ENCODE results near the gene FOXP1.

Gene FOXP1

DNA sequence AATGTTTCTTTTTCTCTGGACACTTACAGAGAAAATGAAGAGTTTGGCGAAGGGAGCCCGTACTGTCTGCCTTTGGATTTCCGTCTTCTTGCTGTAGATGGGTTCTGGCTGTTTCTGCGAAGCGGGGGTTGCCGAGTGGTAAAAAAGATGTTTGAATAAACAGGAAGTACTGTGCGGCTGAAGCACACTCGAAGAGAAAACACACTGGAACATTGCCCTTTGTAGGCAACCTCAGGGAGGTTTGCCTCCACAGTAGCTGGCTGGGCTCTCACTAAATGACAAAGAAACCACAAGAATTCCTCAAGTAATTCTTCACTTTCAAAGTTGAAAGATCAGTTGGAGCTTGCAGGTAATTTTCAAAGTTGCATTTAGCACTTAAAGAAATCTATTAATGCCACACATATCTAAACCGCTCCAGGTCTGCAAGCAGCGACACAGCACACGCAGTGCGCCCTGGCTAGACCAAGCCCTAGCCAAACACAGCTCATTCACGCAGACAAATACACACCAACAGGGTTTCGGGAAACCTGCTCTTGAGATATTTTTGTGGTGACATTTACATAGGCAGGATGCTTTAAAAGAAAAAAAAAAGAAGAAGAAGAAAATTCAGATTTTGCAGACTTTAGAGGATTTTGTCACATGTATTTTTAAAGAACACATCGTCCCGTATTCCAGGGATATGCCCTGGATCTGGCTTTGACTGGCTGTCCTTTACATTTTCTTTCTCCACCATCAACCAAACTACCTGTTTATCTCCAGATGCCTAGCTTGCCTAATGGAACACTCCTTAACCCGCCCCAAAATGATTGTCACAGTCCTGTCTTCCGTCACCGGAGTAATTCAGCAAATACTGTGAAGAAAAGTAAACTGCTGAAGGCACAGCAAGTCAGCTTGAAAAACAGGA is 452.8 kb downstream of the FOXP1 start:
- DNase-seq (ENCODE audit: extremely low spot score, insufficient read length, low read depth) (no peak), FAIRE-seq (no peak)

DNA sequence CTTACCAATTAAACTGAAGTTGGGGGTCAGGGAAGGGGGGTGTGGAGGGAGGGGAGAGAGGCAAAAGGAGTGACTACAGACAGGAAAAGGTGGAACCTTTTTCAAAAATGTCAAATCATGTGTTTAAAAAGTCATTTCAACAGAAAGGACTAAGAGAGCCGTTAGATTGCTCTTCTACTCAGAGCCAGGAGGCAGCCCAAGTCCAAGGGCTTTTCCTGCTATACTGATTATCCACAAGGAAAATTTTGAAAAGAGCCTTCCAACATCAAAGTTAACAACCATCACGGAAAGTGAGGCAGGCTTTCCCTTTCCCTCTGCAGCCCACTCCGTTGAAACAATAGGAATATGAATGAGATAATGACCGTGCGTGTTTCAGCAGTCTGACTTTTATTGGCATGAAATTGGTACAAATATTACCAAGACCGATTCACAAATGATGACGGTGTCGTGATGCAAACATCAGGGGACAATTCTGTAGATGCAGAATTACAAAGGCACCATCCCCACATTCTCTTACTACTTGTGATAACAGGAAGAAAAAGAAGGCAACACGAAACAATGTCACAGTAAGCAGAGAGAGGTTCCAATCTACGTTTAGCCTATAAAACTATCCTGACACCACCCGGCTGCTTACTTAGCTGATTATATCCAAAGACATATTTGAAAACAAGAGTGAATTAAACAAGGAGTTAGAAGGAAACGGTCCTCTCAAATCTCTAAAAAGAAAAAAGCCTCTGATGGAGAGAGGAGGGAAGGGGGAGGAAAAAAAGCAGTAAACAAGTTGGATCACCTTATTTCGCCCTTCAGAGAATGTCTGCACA is 453.7 kb downstream of the FOXP1 start:
- no peak for DNase-seq (ENCODE audit: extremely low spot score, insufficient read length, low read depth)
- peak; percentile 61 for FAIRE-seq

DNA sequence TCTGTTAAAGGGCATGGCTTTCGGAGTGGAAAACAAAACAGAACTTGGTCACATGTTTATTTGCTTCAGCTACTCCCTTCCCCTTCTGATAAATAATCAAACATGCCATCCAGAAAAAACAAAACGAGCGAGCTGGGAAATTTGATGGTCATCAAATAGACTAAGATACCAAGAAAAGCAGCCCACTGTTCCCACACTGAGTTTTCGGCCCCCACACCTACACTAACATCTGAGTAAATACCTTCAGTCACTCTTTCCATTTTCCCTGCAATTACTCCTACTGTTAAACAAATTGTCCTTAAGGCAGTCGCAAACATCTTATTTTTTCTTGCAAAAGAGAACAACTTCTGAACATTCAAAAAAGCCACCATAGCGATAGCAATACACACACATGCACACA is 454.6 kb downstream of the FOXP1 start:
- DNase-seq (ENCODE audit: extremely low spot score, insufficient read length, low read depth), result no peak
- no peak for FAIRE-seq

DNA sequence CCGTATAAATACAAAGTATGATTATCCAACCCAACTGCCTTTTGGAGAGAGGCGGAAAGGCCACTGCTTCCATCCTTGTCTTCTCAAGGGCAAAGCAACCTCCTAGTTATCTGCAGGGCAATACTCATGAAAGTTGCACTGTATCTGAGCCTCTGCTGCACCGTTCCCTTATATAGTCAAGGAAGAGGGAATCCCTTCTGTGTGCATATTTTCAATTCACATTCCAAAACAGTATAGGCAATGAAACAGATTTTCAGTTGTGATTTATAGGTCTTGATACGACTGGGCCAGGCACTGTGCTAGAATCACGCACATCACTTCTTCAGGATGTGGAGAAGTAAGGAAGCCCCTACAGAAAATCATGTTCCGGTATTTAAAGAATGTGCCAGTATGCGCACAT is 455.7 kb downstream of the FOXP1 start:
- FAIRE-seq (no peak), DNase-seq (ENCODE audit: extremely low spot score, insufficient read length, low read depth) (no peak)

DNA sequence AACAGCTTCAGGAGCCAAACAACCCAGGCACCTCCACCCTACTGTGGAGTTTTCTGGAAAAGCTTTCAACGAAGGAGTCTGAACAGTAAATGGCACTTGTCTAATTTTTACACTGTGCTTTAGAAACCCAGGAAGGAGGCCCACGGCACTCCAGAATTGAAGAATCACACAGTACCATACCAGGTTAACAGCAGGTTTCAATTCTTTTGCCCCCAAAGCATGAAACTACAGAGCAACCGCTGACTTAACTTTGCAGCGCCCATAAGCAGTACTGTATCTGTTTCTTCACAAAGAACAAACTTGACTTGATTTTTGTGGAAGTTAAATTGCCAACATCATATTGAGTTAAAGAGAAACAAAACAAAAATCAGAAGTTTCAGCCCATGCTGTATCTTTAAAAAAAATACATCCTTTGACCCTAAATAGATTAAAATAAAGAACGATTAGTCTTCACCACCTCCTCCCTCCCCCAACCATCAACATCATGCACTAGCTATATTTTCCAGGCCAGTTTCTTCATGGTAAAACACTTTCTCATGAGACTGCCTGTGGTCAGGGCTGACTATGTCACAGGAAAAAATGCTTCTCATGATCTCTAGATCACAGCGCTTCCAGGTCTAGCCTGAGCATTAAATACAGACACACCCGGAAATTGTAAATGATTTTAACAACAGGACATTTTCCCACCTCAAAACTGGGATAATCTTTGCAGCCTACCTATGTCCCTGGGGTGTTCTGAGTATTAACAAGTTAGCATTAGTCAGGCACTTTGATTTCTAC is 456.3 kb downstream of the FOXP1 start:
- DNase-seq (ENCODE audit: extremely low spot score, insufficient read length, low read depth) (no peak), FAIRE-seq (no peak)

DNA sequence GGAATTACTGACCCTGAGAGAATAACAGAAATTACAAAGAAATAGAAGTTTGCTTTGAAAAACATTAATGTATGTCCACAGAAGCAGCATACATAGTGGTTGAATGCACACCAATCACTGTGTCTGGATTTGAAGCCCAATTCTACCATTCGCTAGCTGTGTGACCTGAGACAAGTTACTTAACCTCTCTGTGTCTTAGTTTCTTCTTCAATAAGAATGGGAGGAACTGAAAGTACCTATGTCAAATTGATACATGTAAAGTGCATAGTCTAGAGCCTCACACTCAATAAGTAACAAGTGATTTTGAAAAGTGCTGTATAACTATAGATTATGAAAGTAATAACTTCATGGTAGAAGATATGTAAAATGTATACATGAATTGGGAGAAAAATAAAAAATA is 457.8 kb downstream of the FOXP1 start:
- FAIRE-seq (no peak), DNase-seq (ENCODE audit: extremely low spot score, insufficient read length, low read depth) (no peak)

DNA sequence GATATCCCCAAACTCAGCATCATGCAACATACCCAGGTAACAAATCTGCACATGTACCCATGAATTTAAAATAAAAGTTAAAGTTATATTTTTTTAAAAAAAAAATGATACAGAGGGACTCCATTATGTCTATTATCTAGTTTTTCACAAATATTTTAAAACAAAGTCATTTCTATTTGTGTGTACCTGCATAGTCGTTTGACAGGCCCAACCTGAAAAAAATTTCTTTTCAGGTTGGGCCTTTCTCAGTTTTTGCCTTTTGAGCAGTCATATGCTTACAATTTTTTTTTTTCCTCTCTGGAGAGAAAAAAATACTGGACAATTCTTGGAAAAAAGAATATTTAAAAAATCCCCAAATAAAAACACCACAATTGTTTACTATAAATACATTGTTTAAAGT is 459.5 kb downstream of the FOXP1 start:
- FAIRE-seq (no peak), DNase-seq (ENCODE audit: extremely low spot score, insufficient read length, low read depth) (no peak)

DNA sequence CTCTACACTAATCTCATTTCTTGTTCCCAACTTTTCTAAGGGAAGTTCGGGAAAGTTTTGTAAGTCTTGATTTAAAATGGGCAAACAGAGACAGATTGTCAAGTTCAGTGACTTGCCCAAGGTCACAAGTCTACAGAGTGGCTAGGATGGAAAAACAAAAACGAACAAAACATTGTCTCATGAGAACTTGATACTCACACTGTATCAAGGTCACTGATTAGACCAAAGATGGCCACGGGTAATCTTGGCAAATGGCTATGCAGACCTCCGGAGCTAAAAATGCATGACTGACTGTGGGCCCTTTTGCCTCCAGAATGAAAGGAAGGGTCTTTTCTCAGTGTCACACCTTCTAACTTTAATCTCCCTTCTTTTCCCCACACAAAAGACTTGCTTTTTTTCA is 460.9 kb downstream of the FOXP1 start:
- no peak for FAIRE-seq
- no peak for DNase-seq (ENCODE audit: extremely low spot score, insufficient read length, low read depth)

DNA sequence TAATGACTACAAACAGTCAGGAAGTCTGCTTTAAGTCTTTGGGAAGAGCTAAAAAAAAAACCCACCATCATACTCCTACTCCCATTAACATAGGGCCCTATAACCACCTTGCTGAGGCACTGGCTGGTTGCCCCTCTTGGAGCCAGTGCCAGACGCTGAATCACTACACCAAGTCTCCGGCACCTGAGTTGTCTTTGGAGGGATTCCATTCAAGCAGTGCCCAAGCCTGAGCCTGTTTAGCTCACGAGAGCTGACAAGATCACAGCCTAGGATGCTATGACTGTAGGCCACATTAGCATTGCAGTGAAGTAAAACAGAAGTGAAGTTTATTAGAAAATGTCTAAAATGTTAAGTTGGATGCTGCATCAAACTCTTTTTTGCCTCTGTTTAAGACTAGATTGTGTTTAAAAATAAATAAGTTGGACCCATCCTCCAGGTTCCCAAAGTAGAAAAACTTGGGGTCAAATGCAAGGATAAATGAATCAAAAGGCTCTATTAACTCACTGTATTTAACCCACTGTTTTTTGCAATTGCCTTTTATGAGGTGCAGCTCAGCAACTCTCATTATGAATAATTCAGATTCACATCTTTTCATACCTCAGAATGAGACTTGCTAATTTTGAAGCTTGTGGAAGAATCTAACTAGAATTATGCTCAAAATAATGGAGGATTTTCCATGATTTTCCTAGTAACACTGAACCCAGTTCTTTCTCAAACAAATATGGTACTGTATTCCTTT is 461.9 kb downstream of the FOXP1 start:
- FAIRE-seq, result no peak

DNA sequence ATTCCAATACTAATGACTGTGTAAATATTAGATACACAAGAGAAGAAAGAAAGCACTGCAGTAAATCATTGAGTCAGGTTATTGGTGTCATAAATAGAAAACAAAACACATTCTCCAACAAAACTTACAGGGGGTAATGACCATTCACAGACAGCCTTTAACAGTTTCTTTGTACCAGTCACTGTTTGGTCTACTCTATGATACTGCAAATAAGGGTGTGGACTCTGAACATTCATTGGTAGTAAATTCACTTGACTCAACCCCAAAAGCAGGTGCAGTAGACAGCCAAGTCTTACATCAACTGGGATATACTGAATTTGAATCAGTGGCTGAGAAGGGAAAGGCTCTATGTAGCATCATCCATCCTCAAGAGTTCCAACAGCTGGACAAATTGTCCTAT is 463.5 kb downstream of the FOXP1 start:
- FAIRE-seq (no peak), DNase-seq (ENCODE audit: extremely low spot score, insufficient read length, low read depth) (no peak)

More for the DNA sequence above, 461.9 kb downstream of the FOXP1 start:
- no peak for DNase-seq (ENCODE audit: extremely low spot score, insufficient read length, low read depth)

DNA sequence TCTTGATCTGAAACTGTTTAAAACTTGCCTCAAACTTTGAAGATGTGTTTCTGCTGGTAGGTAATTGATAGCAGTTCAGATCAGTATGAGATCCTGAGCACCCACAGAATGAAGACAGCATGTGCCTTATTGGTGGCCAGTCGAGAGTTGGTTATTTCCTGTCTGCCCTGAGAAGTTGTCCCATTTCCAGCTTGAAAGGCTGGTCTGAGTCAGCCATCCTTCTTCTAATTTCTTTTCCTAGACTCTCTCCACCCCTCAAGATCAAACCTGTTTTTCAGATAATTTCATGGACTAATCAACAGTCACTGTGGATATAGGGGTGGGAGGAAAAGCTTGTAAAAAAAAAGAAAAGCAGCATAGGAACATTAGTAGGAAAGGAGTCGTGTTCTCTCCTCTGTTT is 464.4 kb downstream of the FOXP1 start:
- no peak for FAIRE-seq

DNA sequence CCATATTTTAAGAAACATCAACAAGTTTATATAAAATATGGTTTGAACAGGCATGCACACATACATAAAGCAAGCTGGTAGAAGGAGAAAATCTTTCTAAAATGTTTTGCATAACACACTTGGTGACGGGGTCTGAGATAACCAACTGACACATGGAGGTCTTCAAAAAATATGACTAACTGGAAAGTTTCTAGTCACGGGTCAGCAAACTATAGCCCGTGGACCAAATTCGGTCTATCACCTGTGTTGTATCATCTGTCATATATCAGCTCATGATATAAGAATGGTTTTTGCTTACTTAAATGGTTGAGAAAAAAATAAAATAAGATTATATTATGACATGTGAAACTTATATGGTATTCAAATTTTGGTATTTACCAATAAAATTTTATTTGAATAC is 465.1 kb downstream of the FOXP1 start:
- no peak for FAIRE-seq
- no peak for DNase-seq (ENCODE audit: extremely low spot score, insufficient read length, low read depth)

More for the DNA sequence above, 464.4 kb downstream of the FOXP1 start:
- no peak for DNase-seq (ENCODE audit: extremely low spot score, insufficient read length, low read depth)

DNA sequence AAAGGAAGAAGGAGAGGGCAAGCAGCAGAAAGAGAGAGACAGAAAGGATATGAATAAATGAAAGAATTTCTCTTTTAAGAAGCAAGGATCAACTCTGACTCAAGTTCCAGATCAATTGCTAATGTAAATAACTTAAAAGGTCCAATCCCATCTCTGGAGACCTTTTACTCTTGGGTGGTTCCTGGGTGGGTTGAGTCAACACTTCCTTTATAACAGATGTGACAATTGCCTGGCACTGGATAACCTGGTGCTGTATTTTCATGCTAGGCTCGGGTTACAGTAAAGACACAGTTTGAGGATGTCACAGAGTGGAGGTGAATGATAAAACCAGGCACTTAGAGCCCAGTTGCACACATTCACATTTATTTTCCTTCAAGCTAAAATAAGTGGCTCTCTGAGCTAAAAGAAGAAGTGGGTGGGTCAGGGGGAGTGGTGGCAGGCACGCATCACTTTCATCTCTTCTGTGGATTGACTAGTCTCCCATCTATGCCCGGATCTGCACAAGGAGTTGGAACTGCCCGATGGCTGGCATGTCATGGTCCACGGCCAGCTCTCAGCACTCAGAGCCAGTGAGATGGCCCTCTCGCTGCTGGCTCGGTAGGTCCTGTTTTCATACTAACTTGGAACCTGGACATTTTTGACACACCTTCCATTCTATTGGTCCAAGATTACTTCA is 465.8 kb downstream of the FOXP1 start:
- DNase-seq (ENCODE audit: extremely low spot score, insufficient read length, low read depth) (no peak), FAIRE-seq (no peak)

DNA sequence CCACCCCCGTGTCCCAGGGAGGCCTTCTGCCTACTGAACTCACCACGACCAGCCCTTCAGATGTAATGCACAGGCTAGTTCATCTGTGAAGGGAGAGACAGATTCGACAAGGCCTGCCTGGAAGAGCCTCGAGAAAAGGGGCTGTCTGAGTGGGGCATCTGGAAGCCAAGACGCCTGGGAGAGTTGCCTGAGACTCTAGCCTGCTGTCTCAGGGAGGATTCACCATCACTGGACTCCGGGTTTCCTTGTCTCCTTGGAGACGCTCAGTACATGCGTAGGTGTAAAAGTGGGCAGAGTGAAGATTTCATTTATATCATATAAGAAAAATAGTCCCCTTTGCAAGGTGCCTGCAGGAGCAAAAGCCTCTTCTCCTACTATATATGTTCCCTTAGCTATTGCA is 468.9 kb downstream of the FOXP1 start:
- DNase-seq (ENCODE audit: extremely low spot score, insufficient read length, low read depth) (no peak), FAIRE-seq (no peak)

DNA sequence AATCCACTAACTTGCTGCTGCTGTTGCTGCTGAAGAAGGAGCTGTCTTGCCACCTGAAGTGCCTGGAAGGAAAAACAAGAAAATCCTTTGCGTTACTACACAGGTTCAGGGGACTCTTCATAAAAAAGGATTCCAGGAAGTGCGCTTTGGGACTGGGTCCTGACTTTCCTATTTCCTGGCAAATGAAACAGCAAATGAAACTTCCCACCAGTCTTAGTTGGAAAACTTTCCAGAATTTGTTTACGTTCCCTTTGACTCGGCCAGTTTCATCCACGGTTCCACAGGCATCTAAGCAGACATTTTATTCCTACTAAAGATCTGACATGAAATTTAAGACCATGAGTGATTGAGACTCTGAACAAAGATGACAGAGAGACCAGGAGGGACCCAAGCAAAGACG is 471.0 kb downstream of the FOXP1 start:
- no peak for DNase-seq (ENCODE audit: extremely low spot score, insufficient read length, low read depth)
- no peak for FAIRE-seq

DNA sequence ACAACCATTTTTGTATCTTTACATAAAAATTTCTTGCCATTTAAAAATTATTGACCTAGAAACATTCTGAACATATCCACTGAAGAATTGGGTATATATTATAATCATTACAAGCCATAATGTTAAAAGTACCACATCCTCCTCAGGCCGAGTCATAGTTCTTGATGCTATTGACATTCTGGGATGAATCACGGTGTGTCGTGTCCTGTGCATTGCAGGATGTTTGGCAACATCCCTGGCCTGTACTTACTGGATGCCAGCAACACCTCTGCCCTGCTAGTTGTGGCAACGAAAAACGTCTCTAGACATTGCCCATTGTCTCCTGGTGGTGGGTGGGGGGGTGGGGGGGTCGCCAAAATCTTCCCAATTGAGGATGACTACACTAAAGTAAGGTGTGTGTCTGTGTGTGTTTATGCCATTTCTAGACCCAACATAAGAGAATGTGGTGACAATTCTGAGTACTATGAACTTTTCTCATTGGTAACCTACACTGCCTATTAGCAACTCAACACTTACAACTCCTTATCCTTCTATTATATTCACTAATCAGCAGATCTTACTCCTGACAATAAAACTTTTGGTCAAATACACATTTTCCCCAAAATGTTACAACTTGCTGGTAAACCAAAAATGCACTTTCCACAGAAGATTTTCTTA is 471.6 kb downstream of the FOXP1 start:
- no peak for DNase-seq (ENCODE audit: extremely low spot score, insufficient read length, low read depth)
- no peak for FAIRE-seq

DNA sequence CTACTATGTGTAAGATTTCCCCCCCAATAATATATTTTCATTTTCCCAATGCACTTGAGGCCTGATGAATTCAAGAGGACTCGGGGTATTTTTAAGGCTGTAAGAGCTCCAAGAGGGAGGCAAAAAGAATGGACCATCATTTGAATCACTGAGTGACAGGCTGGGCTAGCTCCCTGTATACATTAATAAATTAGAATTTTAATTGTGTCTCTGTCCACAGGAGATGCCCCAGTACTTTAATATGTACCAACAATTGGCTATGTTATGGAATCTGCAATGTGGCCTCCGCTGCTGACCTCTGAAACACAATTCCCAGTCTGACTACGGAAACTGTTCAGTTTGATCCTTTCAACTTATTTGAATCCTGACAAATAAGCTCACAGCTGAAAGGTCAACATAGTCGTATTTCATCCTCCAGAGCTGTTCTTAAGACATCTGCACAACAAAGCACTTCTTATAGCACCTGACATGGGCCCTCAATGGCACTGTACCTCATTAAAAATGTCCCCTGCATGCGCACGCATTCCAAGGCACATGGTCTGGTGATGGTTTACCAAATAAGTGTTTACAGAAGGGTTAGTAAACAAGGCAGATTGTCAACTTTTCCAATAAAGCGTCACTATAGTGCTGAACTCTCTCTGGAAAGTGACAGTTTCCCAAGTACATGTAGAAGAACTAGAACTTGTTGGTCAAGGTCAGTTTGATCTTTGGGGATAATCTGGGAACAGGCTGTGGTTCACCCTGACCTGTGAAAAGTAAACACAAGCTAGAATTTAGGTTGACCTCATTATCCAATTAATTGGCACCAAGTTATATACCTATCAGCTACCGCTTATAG is 472.9 kb downstream of the FOXP1 start:
- DNase-seq (ENCODE audit: extremely low spot score, insufficient read length, low read depth) (no peak), FAIRE-seq (no peak)

DNA sequence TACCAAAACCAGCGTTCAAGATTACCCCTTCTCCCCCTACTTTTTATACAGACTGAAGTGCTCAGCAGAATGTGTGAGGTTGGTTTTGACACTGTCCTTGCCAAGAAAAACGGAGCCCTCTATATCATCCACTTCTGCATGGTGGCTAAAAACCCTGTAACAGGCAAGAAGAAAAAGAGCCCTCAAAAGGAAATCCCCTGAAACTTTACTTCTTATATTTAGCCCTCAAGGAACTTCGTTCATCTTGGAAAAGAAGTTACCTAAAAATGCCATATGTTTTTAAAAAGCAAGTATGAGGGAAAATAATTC is 473.6 kb downstream of the FOXP1 start:
- DNase-seq (ENCODE audit: extremely low spot score, insufficient read length, low read depth) (no peak), FAIRE-seq (no peak)

Measured in GM18507 (cell line).